Prostate gland (tissue), 2 donors: ENCODE measurements around the gene PDE4D.

Experiments
- CTCF ChIP-seq, 4 experiments: fragments of 200-600 bp in 2 of 4; fragments of 450-650 bp in 2 of 4; sonication (generic) in 2 of 4; IDR thresholded peaks; 1 replicate in 3 of 4; 2 replicates in 1 of 4; pipeline ENCODE4 v1.5.1; 2016 to 2019; ENCODE audit warnings: antibody characterized with exemption in 4 of 4, mild to moderate bottlenecking in 2 of 4, moderate library complexity in 2 of 4
- POLR2A ChIP-seq: fragments of 450-650 bp; IDR thresholded peaks from one replicate; pipeline ENCODE4 v1.6.1; 2016; ENCODE audit warnings: antibody characterized with exemption, mild to moderate bottlenecking

- TF ChIP-seq CTCF (IDR thresholded peaks at IDR 0.05): no peak
- no peak for TF ChIP-seq POLR2A
Observed at GRCh38 chr5:59582746-59583145, 310.8 kb downstream of the PDE4D start.
